ENCODE data around the gene GHR.
"Not testable (repeated sequence)": the region's sequence is repeated elsewhere in the genome, so short reads cannot be mapped to it uniquely, and the experiment has no call there.

Gene GHR

DNA sequence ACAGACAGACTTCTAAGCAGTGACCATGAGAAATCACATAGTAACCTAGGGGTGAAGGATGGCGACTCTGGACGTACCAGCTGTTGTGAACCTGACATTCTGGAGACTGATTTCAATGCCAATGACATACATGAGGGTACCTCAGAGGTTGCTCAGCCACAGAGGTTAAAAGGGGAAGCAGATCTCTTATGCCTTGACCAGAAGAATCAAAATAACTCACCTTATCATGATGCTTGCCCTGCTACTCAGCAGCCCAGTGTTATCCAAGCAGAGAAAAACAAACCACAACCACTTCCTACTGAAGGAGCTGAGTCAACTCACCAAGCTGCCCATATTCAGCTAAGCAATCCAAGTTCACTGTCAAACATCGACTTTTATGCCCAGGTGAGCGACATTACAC, 295.4 kb downstream of the GHR start:
- DNase-seq (ENCODE audit: low read depth) = no peak

DNA sequence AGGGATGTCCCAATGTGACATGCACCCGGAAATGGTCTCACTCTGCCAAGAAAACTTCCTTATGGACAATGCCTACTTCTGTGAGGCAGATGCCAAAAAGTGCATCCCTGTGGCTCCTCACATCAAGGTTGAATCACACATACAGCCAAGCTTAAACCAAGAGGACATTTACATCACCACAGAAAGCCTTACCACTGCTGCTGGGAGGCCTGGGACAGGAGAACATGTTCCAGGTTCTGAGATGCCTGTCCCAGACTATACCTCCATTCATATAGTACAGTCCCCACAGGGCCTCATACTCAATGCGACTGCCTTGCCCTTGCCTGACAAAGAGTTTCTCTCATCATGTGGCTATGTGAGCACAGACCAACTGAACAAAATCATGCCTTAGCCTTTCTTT, 295.8 kb downstream of the GHR start:
- DNase-seq (ENCODE audit: low read depth) = no peak

DNA sequence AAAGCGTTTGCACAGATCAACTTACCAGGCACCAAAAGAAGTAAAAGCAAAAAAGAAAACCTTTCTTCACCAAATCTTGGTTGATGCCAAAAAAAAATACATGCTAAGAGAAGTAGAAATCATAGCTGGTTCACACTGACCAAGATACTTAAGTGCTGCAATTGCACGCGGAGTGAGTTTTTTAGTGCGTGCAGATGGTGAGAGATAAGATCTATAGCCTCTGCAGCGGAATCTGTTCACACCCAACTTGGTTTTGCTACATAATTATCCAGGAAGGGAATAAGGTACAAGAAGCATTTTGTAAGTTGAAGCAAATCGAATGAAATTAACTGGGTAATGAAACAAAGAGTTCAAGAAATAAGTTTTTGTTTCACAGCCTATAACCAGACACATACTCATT, 297.0 kb downstream of the GHR start:
- DNase-seq (ENCODE audit: low read depth) = no peak

DNA sequence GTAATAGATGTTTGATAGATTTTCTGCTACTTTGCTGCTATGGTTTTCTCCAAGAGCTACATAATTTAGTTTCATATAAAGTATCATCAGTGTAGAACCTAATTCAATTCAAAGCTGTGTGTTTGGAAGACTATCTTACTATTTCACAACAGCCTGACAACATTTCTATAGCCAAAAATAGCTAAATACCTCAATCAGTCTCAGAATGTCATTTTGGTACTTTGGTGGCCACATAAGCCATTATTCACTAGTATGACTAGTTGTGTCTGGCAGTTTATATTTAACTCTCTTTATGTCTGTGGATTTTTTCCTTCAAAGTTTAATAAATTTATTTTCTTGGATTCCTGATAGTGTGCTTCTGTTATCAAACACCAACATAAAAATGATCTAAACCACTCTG, 298.2 kb downstream of the GHR start:
- DNase-seq (ENCODE audit: low read depth) = no peak

DNA sequence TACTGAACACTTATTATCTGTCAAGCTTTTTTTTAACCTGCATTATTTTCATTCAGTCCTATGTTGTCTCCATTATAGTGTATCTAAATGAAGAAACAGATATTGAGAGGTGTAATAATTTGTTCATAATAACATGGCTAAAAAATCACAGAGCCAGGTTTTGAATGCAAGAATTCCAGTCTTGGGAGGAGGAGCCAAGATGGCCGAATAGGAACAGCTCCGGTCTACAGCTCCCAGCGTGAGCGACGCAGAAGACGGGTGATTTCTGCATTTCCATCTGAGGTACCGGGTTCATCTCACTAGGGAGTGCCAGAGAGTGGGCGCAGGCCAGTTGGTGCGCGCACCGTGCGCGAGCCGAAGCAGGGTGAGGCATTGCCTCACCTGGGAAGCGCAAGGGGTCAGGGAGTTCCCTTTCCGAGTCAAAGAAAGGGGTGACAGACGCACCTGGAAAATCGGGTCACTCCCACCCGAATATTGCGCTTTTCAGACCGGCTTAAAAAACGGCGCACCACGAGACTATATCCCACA, 311.4 kb downstream of the GHR start:
- not testable (repeated sequence) for DNase-seq (ENCODE audit: low read depth)

DNA sequence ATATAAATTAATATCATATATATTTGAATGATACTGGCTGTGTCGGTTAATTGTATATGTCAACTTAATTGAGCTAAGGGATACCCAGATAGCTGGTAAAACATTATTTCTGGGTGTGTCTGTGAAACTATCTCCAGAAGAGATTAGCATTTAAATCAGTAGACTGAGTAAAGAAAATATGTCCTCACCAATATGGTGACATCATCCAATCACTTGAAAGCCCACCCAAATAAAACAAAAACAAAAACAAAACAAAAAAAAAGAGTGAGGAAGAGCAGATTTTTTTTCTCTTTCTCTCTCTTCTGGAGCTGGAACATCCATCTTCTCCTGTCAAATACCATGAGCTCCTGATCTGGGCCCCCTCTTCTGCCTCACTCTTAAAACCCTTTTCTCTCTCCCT, 317.7 kb downstream of the GHR start:
- no peak for DNase-seq (ENCODE audit: low read depth)

DNA sequence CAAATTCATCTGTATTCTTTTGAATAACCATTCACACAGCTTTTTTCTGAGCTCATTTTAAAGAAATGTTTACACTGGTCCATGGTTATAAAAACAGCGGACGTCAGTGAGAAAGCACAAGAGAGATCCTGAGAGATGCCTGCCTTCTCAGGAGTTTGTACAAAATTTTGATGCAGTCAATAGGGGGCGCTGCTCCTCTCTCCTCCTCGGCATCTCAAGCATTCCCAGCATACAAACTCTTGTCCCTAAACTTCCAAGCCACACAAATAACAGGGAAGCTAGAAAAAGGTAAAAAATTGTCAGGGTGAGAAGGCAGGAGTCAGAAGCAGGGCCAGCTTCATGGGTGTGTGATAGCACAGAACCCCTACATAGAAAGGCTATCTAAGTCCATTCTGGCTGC, 322.2 kb downstream of the GHR start:
- no peak for DNase-seq (ENCODE audit: low read depth)

DNA sequence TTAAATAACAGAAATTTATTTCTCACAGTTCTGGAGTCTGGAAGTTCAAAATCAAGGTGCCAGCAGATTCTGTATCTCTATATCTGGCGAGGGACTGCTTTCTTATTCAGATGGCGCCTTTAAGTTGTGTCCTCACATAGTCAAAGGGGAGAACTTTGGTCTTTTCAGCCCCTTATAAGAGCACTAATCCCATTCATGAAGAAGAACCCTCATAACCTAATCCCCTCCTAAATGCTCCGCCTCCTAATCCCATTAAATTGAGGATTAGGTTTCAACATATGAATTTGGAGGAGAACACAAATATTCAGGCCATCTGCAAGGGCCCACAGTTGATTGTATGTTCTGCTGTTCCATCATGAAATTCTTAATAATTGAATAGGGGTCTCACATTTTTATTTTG, 322.6 kb downstream of the GHR start:
- no peak for DNase-seq (ENCODE audit: low read depth)

DNA sequence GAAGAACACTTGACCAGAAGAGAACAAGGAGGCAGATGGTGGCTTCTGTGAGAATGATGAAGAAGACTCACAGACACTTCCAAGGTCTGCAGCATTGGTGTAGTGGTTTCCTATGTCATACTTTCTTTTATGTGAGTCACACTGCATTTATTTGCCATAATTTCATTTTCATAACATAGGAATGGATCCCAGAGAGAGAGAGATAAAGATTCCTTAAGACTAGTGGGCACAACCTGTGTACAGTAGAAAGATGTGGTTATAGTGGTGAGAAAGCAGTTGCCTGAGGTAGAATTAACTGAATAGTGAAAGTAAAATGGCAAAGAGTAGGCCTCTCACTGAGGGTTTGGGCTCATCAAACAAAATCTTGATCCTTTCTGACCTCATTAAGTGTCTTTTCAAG, 325.8 kb downstream of the GHR start:
- DNase-seq (ENCODE audit: low read depth) = no peak

DNA sequence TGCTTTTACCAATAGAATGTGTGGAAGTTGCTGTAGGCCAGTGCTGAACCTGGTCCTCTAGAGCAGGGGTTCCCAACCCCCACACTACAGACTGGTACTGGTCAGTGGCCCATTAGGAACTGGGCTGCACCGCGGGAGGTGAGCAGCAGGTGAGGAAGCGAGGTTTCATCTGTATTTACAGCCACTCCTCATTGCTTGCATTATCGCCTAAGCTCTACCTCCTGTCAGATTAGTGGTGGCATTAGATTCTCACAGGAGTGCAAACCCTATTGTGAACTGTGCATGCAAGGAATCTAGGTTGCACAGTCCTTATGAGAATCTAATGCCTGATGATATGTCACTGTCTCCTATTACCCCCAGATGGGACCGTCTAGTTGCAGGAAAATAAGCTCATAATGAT, 327.3 kb downstream of the GHR start:
- no peak for DNase-seq (ENCODE audit: low read depth)

DNA sequence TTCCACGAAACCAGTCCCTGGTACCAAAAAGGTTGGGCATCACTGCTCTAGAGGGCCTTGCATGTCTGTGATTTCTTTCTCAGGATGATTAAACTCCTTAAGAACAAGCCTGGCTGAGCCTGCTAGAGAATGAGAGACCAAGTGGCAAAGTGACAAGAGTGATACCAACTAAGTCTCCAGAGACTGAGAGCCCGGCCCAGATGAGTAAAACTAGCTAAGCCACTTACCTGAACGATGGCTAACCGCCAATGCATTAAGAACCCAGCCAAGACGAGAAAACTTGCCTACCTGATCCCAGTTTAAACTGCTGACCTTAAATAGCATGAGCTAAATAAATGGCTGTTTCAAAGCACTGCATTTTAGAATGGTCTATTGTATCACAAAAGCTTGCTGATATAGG, 327.8 kb downstream of the GHR start:
- DNase-seq (ENCODE audit: low read depth) = no peak

DNA sequence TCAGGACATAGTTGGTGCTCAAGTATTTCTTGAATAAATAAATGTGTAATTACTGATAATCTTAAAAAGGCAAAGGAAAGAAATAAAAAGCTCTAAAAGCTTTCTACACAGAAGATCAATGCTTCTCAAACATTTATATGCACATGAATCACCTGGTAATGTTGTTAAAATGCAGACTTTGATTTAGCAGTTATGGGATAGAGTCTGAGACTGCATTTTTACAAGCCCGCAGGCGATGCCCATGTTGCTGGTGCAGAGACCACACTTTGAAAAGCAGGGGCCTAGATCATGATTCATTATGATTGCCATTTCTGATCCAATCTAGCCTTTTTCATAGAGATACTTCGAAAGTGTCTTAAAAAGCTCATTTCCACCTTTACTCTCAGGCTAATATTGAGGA, 329.9 kb downstream of the GHR start:
- DNase-seq (ENCODE audit: low read depth) = no peak

DNA sequence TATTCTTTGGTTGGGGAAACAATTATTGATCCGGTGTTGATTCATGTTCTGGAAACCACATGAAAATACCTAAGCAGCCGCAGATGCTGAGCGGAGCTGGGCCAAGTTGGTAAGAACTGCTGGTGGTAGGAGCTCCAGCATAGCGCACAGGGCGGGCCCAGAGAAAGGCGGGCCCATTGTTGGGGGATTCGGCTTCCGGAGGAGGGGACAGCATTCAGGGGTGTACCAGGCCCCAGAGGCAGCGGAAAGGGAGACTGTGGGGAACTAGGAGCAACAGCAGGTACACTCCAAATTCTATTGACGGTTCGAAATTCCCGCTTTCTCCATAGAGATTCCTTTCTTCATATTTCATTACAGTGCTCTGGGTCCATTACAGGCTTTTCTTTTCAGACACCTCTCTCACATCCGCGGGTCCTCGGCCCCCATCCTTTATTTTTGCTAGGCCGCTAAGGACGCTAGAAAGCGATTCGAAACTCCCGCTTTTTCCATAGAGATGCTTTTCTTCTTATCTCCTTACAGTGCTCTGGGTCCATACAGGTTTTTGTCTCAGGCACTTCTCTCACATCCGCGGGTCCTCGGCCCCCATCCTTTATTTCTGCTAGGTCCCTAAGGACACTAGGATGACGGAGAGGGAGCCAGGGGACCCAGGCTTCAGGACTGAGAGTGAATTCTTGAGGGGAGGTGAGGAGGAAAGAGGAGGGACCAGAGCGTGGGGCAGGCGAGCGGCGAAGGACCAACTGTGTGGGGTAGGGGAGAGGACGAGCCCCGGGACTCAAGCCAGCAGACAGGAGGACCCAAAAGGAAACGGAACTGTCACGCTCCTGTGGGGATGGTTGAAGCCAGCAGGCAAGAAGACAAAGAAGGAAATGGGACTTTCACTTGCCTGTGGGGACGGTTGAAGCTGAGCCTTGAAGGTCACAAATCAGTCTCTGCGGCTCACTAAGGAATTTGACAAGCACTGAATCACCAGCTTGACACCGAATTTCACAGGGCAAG, 333.7 kb downstream of the GHR start, which contains the start of gene CCDC152:
Gene CCDC152, plus strand, starts transcription at position 213 of the 996 bp plus-strand sequence. CDS start 2,304 bp downstream, outside the sequence.
- peak; percentile 52 for DNase-seq (ENCODE audit: low read depth)

DNA sequence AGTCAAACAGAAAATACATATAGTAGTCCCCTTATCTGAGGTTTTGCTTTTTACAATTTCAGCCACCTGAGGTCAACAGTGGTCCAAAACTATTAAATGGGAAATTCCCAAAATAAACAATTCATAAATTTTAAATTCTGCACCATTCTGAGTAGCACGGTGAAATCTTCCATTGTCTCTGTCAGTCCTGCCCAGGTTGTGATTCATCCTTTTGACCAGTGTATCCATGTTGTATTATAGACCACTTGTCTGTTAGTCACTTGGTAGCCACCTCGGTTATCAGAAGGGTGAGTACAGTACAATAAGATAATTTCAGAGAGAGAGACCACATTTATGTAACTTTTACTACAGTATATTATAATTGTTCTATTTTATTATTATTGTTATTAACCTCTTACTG, 336.2 kb downstream of the GHR start:
- no peak for DNase-seq (ENCODE audit: low read depth)

DNA sequence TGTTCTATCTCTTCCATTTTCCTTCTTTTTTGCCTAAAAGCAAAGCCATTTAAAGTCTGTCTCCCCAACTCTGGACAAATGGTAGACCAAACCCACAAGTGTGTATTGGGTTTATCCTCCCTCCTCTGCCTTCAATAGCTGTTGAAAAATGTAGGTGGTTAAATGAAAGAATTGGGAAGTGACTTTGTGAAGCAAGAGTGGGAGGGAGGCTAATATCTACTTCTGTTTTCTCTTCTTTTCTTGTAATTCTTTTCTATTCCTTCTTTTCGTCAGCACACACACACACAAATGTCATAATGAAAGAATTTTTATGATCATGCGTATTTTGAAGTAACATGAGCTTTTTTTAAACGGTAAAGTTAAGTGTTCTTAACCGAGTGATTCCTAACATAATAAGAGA, 337.2 kb downstream of the GHR start:
- no peak for DNase-seq (ENCODE audit: low read depth)

DNA sequence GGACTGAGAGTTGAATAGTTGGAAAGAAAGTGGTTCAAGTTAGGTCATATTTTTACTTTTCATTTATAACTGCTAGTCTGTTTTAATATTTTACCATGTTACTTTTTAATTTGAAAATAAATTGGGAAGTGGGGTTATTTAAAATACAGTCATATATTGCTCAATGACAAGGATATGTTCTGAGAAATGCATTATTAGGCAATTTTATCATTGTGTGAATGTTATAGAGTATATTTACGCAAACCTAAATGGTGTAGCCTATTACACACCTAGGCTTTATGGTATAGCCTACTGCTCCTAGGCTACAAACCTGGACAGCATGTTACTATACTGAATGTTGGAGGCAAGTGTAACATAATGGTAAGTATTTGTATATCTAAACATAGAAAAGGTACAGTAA, 338.6 kb downstream of the GHR start:
- no peak for DNase-seq (ENCODE audit: low read depth)

DNA sequence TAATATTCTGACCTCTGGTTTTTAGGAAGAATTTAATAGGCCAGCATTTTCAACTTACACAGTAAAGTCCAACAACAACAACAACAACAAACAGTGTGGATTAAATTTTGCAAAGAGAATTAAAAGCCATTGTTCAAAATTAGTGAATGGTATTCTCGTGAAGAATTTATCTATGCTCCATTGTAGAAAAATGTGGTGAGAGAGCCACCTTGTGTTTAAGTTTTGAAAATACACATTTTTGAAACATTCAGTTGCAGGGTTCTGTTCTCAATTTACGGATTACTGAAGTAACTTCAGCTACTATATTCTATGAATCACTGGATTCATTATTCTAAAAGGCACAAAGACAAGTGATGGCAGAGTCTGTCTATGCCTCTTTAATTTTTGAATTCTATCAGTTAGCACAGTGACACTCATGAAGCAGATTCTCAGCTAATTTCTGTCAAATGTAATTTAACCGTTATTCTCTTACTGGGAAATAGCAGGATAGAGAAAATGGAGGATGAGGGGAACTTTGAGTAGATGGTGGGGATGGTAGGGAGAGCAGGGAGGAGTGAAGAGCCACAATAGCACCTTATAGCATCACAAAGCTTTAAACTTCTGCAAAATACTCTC, 344.4 kb downstream of the GHR start:
- no peak for DNase-seq (ENCODE audit: low read depth)

DNA sequence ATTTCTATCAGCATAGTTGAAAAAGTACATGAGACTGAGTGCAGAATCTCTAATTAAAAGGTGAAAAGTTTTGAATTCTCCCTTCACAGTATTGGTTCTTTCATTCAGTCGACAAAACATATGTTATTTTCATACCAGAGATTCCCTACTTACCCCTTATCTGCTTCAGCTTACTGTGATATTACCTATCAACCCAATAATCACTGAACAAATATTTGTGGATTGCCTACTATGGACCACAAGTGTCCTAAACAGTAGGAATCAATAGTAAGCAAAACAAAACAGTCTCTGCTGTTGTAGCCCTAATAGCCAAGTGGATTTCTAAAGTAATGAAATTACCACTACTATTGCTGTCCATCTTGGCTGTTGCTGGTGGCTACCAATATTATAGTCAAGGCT, 344.9 kb downstream of the GHR start:
- DNase-seq (ENCODE audit: low read depth) = no peak

DNA sequence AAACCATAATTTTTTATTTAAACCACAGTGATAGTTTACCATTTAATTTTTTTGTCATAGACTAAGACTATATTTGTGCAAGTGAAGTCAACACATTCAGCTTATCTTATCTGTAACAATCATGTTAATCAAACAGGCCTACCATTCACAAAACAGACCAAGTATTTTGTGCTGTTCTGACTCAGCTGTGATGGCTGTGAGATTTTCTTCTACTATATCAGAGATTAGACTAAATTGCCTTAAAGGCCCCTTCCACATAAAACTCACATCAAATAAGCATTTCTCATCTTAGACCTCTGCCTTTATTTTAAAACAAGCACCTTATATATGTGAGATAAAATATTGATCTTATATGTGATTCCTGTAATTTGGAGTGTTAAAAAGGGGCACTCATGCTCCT, 346.8 kb downstream of the GHR start:
- no peak for DNase-seq (ENCODE audit: low read depth)
